MM.1S (cell line): ENCODE results near the gene CLEC2D.

Source experiments
- CTCF ChIP-seq: fragments of 300-600 bp; sonication (generic); IDR thresholded peaks from 2 replicates; pipeline ENCODE4 v1.5.1; 2016; ENCODE audit warnings: antibody characterized with exemption, low read length, mixed read lengths
- EZH2phosphoT487 ChIP-seq: fragments of 300-600 bp; sonication (generic); IDR thresholded peaks from 2 replicates; pipeline ENCODE4 v1.6.1; 2018; ENCODE audit warnings: antibody characterized with exemption, low read length

GRCh38 chr12:9719790-9720189 lies 50.3 kb downstream of the CLEC2D start:
- TF ChIP-seq EZH2phosphoT487 (no peak), CTCF (no peak)
